Measurements from ENCODE around the gene USP22. TPM values are rescaled to one million over a fixed set of nuclear protein-coding genes. Genes with fewer than 3 reads are reported as not detected.

Gene USP22
- total RNA-seq (2022; extraction: Qiagen RNA extraction), result 119 to 134 TPM (median 125 TPM) in 5 replicates

GRCh38 chr17:21042458-21043295, at the start of gene USP22:
TSS of gene USP22 (minus strand) at chr17:21043011. CDS start at chr17:21042835, 176 bp downstream.

Other genes starting within 250 kb of the USP22 start
- gene DHRS7B, start 84.0 kb upstream of the USP22 start, total RNA-seq (2022; extraction: Qiagen RNA extraction), result 20.2 to 23.3 TPM (median 21.1 TPM) in 5 replicates
- 53.4 to 76.8 TPM (median 67.3 TPM) in 5 replicates for gene TMEM11, start 171.2 kb upstream of the USP22 start, total RNA-seq (2022; extraction: Qiagen RNA extraction)
- gene NATD1, start 210.4 kb upstream of the USP22 start, total RNA-seq (2022; extraction: Qiagen RNA extraction), result 2.2 to 3.8 TPM (median 2.9 TPM) in 5 replicates
- gene MAP2K3, start 241.7 kb upstream of the USP22 start, total RNA-seq (2022; extraction: Qiagen RNA extraction), result 102 to 174 TPM (median 119 TPM) in 5 replicates